ENCODE data around the gene SLC5A8.
"Not testable (repeated sequence)": the region's sequence is repeated elsewhere in the genome, so short reads cannot be mapped to it uniquely, and the experiment has no call there.

Gene SLC5A8

DNA sequence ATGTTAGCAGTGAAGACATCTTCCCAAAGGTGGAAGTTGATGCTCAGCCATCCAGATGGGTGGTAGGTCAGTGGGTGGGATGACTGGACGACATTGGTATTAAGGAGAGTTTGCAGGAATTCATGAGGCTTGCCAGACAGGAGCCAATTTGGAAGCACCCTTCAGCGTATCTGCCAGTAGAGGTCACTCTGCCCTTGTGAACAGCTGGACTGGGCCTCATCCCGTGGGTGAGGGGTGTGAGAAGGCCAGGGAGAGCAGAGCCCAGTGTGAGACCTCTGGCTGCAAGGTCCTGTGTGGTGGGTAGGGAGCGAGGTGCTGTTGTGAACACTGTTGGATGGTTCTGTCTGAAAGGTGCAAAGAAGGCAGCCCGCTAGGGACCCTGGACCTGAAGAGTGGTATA lies 37.7 kb downstream of the SLC5A8 start:
- DNase-seq (ENCODE audit: low read depth in 1 of 2, low spot score in 1 of 2), result no peak

DNA sequence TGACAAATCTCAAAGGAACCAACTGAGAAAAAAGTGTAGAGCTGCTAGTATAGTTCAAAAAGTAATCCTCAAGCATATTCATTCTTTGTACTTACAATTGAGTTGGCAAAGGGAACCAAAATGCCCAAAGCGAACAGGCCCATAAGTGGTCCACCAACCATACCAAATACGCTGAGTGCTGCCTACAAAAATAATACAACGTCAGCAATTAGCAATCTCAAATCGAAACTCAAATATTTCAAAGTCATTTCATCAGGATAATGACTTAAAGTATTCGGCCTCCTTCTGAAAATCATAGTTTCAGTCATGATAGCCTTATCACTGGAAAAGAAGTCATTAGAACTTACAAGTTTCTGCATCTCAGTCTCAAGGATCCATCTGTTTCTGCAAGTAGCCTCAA lies 42.0 kb downstream of the SLC5A8 start:
- DNase-seq (ENCODE audit: low read depth in 1 of 2, low spot score in 1 of 2), result no peak

DNA sequence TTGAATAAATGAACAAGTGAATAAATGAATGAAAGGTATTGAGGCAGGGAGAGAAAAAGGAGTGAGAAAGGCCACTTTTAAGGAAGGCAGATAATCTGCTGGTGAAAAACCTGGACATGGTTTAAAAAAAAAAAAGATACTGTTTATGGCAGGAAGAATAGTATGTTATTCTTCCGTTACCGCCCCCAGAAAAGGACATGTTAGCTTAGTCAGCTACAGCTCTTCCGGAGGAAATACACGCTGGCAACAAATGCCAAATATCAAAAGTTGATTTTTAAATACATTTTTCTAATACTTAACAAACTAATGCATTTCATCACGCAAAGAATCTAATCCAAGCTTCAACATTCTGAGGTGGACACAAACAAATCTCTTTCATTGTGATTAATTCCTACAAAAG lies 43.2 kb downstream of the SLC5A8 start:
- no peak for DNase-seq (ENCODE audit: low read depth in 1 of 2, low spot score in 1 of 2)

DNA sequence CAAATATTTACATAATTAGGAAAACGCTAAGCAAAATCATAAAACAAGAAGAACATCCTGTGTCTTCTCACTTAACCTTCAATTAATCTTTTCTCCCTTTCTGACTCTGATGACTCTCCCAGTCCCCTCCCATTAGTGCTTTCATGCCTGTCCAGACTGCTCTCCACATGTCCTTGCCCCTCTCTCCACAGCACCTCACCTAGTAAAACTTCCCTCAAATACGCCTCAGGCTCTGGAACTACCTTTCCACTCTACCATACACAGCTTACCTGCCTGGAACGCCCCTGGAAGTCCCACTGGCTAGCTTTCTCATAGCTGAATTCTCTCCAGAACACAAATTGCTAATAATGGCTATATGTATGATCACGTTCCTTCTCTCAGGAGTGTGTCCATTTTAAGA lies 44.7 kb downstream of the SLC5A8 start:
- DNase-seq (ENCODE audit: low read depth in 1 of 2, low spot score in 1 of 2), result no peak

DNA sequence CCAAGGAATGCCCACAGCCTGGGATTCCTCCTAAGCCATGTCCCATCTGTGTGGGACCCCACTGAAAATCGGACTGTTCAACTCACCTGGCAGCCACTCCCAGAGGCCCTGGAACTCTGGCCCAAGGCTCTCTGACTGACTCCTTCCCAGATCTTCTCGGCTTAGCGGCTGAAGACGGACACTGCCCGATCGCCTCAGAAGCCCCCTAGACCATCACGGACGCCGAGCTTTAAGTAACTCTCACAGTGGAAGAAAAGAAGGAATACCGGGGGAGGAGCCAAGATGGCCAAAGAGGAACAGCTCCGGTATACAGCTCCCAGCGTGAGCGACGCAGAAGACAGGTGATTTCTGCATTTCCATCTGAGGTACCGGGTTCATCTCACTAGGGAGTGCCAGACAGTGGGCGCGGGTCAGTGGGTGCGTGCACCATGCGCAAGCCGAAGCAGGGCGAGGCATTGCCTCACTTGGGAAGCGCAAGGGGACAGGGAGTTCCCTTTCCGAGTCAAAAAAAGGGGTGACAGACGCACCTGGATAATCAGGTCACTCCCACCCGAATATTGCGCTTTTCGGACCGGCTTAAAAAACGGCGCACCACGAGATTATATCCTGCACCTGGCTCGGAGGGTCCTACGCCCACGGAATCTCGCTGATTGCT lies 64.1 kb downstream of the SLC5A8 start:
- DNase-seq (ENCODE audit: low read depth in 1 of 2, low spot score in 1 of 2), result not testable (repeated sequence)

DNA sequence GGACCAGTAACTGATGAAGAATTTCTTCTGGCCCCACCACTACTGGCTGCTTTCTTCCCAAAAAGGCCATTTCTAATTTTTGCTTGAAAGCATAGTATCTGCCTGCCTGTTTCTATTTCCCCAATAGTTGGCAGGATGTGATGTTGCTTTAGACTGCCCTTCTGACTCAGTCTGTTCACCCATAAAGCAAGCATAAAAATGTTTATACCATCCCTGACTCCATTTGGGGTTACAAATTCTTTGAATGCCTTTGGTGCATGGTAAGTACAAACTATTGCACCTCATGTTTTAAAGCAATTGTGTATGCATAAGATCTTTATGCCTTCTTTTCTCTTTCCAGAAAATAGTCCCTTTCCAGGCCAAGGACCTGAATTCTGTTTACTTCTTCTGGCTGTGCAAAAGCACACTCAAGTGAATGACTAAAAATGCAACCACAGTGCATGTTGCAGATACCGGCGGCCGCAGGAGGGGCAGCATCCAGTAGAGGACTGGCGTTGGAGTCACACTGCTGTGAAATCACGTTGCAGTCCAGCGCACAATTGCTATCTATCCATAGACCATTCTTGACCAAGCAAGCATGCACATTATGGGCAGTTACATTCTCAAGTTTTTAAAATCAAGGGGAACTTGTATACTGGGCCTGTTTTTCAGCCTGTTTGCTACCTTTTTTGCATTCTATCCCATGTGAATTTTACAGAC lies 82.4 kb downstream of the SLC5A8 start:
- no peak for DNase-seq (ENCODE audit: low read depth in 1 of 2, low spot score in 1 of 2)

DNA sequence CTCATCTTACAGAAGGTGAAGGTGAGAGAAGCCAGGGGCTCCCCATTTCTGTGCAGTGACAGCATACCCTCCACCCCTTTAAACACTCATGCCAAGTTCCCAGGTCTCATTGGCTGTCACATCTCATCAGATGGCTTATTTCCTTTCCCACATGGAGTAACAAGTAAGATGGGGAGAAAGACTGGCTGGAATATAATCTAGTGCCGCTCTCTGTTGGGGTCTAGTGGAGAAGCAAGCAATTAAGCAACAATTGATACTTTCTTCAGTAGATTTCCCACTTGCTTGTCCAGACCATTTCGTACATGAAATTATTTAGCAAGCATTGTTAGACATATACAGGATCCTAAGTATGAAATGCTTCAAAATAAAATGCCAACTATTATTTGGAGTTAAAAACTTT lies 92.2 kb downstream of the SLC5A8 start:
- no peak for DNase-seq (ENCODE audit: low read depth in 1 of 2, low spot score in 1 of 2)

DNA sequence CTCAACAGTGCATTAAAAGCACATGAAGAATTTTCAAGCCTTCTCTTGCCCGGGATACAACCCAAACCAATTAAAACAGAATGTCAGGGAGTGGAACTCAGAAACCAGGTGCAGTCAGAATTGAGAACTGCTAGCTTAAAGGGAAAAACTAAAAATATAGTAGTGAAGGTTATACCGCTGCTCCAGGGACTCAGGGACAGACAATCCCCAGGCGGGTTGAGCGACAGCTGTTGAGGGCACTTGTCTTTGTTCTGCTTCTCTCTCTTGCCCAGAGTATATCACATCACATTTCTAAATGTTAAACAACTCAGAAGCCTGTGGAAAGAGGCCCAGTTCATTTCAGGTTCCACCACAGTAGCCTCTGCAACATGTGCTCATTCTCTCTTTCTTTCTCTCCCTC lies 93.1 kb downstream of the SLC5A8 start:
- no peak for DNase-seq (ENCODE audit: low read depth in 1 of 2, low spot score in 1 of 2)

DNA sequence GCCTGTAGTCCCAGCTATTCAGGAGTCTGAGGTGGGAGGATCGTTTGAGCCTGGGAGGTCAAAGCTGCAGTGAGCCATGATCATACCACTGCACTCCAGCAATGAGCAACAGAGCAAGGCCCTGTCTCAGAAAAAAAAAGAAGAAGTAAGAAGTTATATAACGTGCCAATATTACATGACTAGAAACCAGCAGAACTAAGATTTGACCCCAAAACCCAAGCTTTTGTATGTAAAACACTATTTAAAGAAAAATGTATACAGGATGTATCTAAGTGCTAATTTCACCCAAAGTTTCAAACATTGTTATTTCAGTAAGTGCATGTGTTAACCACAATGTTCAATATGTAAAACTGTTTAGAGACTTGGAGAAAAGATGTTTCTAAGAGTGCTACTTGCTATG lies 94.7 kb downstream of the SLC5A8 start:
- no peak for DNase-seq (ENCODE audit: low read depth in 1 of 2, low spot score in 1 of 2)

DNA sequence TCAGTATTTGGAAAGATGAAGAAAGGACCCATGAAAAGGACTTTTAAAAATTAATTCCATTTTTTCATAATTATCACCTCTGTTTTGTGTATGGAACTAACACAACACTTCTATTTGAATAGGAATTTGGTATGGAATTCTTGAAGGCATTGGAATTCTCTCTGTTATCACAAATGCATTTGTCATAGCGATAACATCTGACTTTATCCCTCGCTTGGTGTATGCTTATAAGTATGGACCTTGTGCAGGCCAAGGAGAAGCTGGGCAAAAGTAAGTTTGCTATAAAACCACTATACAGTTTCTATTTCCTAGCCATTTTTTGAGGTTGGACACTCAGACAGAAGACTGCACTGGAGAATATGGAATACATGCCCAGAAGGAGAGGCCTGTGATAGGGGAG lies 98.6 kb downstream of the SLC5A8 start:
- no peak for DNase-seq (ENCODE audit: low read depth in 1 of 2, low spot score in 1 of 2)

DNA sequence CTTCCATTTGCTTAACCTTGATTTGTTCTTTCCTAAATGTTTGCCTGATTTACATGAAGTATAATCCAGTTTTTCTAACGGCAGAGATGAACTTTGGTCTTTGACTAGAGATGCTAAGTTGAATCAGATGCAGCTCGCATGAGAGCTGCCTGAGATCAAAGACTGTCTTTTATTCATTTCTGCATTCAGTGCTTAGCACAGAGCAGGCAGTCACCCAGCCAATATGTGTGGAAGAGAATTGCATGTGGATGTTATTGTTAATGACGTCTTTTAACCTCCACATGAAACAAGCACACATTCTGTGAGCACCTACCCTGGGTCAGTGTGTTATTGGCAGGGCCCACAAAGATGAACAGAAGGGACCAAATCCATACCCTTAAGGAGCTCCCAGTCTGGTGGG lies 99.2 kb downstream of the SLC5A8 start:
- no peak for DNase-seq (ENCODE audit: low read depth in 1 of 2, low spot score in 1 of 2)

DNA sequence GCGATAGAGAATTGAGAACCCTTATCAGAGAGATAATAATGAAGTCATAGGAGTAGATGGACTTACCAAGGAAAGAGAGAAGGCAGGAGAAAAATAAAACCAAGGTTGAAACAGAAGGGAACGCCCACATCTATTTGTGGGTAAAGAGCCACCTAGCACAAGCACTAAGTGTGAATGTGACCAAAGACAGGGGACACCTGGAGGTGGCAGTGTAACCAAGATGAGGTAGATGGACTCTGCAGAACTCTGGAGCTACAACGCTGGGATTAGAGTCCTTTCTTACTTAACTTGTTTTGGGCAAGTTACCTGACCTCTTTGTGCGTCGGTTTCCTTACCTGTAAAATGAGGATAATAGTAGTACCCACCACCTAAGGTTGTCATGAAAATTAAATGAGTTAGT lies 101.9 kb downstream of the SLC5A8 start:
- DNase-seq (ENCODE audit: low read depth in 1 of 2, low spot score in 1 of 2), result no peak

DNA sequence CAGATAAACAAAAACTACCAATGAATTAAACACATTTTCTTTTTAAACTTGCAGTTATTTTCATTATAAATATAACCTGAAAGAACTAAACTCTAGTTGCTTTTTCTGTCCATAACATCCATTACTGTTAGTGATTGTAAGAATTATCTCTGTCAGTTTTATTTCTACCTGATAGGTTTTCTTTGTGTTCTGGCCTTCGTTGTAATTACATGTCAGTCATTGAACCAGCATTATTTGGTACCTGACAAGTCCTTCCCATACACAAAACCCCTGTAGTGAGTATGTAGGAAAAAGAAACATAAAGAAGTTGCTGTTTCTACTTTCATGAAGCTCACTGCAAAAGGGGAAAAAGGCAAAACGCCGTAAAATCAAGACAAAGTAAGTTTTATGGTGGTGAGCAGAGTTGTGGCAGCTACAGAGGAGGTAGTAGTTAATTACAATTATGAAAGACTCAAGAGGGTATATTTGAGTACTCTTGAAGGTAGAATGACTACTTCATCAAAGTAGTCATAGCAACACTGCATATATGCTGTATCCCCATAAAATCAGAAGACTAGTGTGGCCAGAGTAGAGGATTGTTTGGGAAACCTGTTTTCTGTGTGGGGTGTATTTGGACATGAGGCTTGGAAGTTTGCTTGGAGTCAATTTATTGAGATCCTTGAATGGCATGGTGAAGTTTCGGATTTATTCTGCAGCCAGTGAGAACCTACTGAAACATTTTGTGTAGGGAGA lies 102.8 kb downstream of the SLC5A8 start:
- no peak for DNase-seq (ENCODE audit: low read depth in 1 of 2, low spot score in 1 of 2)

Measured in activated T-helper 1 cell treated with anti-CD3 and anti-CD28 coated beads, Interleukin-2, amount 50 U/mL, for 16 hours (primary cell).